ENCODE data around the gene BBX.
A peak's percentile ranks its signal among the peaks of the same experiment; 100 is the strongest.

The BBX gene

GRCh38 chr3:107629566-107629965 lies 106.8 kb downstream of the BBX start:
- Histone ChIP-seq H3K36me3 (ENCODE audit: control insufficient read depth, insufficient read depth, low read length) (no peaks in the 10 kb centered on the region), H3K9ac (ENCODE audit: low read depth, low read length) (no peak overlapping the region), H3K4me3 (ENCODE audit: low read depth, low read length) (no peak overlapping the region), H3K27me3 (ENCODE audit: control insufficient read depth, insufficient read depth, low read length) (no peaks in the 10 kb centered on the region), H3K9me3 (ENCODE audit: control insufficient read depth, insufficient read depth, low read length) (no peaks in the 10 kb centered on the region), H3K4me1 (ENCODE audit: control insufficient read depth, insufficient read depth, low read length) (peaks cover 14% of the 10 kb centered on the region), H3K27ac (ENCODE audit: low read depth, low read length) (no peak overlapping the region)

GRCh38 chr3:107630779-107631178 lies 108.0 kb downstream of the BBX start:
- Histone ChIP-seq H3K9ac (ENCODE audit: low read depth, low read length) (no peak overlapping the region), H3K36me3 (ENCODE audit: control insufficient read depth, insufficient read depth, low read length) (no peaks in the 10 kb centered on the region), H3K4me1 (ENCODE audit: control insufficient read depth, insufficient read depth, low read length) (peaks cover 14% of the 10 kb centered on the region), H3K9me3 (ENCODE audit: control insufficient read depth, insufficient read depth, low read length) (no peaks in the 10 kb centered on the region), H3K27me3 (ENCODE audit: control insufficient read depth, insufficient read depth, low read length) (no peaks in the 10 kb centered on the region), H3K27ac (ENCODE audit: low read depth, low read length) (no peak overlapping the region), H3K4me3 (ENCODE audit: low read depth, low read length) (no peak overlapping the region)

- no peak overlapping the region for H3K4me3 ChIP-seq (ENCODE audit: low read depth, low read length)
- no peak overlapping the region for H3K27ac ChIP-seq (ENCODE audit: low read depth, low read length)
- H3K4me1 ChIP-seq (ENCODE audit: control insufficient read depth, insufficient read depth, low read length), result peaks cover 14% of the 10 kb centered on the region
- no peaks in the 10 kb centered on the region for H3K36me3 ChIP-seq (ENCODE audit: control insufficient read depth, insufficient read depth, low read length)
- no peaks in the 10 kb centered on the region for H3K9me3 ChIP-seq (ENCODE audit: control insufficient read depth, insufficient read depth, low read length)
- no peak overlapping the region for H3K9ac ChIP-seq (ENCODE audit: low read depth, low read length)
- H3K27me3 ChIP-seq (ENCODE audit: control insufficient read depth, insufficient read depth, low read length), result no peaks in the 10 kb centered on the region
These were observed 109.8 kb downstream of the BBX start for GRCh38 chr3:107632576-107632975.

GRCh38 chr3:107633327-107634098 lies 110.8 kb downstream of the BBX start:
- Histone ChIP-seq H3K36me3 (ENCODE audit: control insufficient read depth, insufficient read depth, low read length) (no peaks in the 10 kb centered on the region), H3K4me3 (ENCODE audit: low read depth, low read length) (no peak overlapping the region), H3K9ac (ENCODE audit: low read depth, low read length) (no peak overlapping the region), H3K27me3 (ENCODE audit: control insufficient read depth, insufficient read depth, low read length) (no peaks in the 10 kb centered on the region), H3K27ac (ENCODE audit: low read depth, low read length) (no peak overlapping the region), H3K4me1 (ENCODE audit: control insufficient read depth, insufficient read depth, low read length) (peaks cover 13% of the 10 kb centered on the region), H3K9me3 (ENCODE audit: control insufficient read depth, insufficient read depth, low read length) (no peaks in the 10 kb centered on the region)

DNA sequence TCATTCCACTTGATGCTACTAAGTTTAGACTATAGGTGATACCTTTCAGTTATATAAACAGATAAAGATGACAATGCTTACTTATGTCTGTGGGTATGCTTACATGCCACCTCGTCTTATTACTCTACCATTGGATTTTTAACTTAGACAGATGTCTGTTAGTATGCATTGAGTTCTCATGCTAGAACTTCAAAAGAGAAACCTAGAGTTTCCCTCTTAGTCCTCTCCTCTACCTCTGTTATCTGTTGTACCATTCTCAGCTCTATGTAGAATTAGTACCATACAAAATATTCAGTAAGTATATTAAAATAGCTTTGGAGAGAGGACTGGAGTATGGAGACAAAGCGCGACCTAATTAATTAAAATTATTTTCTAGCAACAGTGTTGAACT lies 111.3 kb downstream of the BBX start:
- Histone ChIP-seq H3K27ac (ENCODE audit: low read depth, low read length) (no peak overlapping the region), H3K27me3 (ENCODE audit: control insufficient read depth, insufficient read depth, low read length) (no peaks in the 10 kb centered on the region), H3K4me3 (ENCODE audit: low read depth, low read length) (no peak overlapping the region), H3K9me3 (ENCODE audit: control insufficient read depth, insufficient read depth, low read length) (no peaks in the 10 kb centered on the region), H3K36me3 (ENCODE audit: control insufficient read depth, insufficient read depth, low read length) (no peaks in the 10 kb centered on the region), H3K9ac (ENCODE audit: low read depth, low read length) (no peak overlapping the region), H3K4me1 (ENCODE audit: control insufficient read depth, insufficient read depth, low read length) (peaks cover 7% of the 10 kb centered on the region)

GRCh38 chr3:107637416-107638183 lies 114.8 kb downstream of the BBX start:
- H3K27ac ChIP-seq (ENCODE audit: low read depth, low read length), result no peak overlapping the region
- no peak overlapping the region for H3K4me3 ChIP-seq (ENCODE audit: low read depth, low read length)
- H3K9ac ChIP-seq (ENCODE audit: low read depth, low read length), result no peak overlapping the region
- H3K36me3 ChIP-seq (ENCODE audit: control insufficient read depth, insufficient read depth, low read length), result no peaks in the 10 kb centered on the region
- peaks cover 16% of the 10 kb centered on the region for H3K4me1 ChIP-seq (ENCODE audit: control insufficient read depth, insufficient read depth, low read length)
- H3K27me3 ChIP-seq (ENCODE audit: control insufficient read depth, insufficient read depth, low read length), result no peaks in the 10 kb centered on the region
- no peaks in the 10 kb centered on the region for H3K9me3 ChIP-seq (ENCODE audit: control insufficient read depth, insufficient read depth, low read length)

- no peak overlapping the region for H3K9ac ChIP-seq (ENCODE audit: low read depth, low read length)
- H3K27me3 ChIP-seq (ENCODE audit: control insufficient read depth, insufficient read depth, low read length), result no peaks in the 10 kb centered on the region
- no peaks in the 10 kb centered on the region for H3K9me3 ChIP-seq (ENCODE audit: control insufficient read depth, insufficient read depth, low read length)
- H3K27ac ChIP-seq (ENCODE audit: low read depth, low read length), result peak overlapping the region; percentile 74
- peaks cover 27% of the 10 kb centered on the region for H3K4me1 ChIP-seq (ENCODE audit: control insufficient read depth, insufficient read depth, low read length)
- no peaks in the 10 kb centered on the region; the same call in 1 of the 2 replicates for H3K36me3 ChIP-seq (ENCODE audit: control insufficient read depth, insufficient read depth, low read length)
- H3K4me3 ChIP-seq (ENCODE audit: low read depth, low read length), result no peak overlapping the region
These were observed 119.0 kb downstream of the BBX start for GRCh38 chr3:107641572-107642307.

DNA sequence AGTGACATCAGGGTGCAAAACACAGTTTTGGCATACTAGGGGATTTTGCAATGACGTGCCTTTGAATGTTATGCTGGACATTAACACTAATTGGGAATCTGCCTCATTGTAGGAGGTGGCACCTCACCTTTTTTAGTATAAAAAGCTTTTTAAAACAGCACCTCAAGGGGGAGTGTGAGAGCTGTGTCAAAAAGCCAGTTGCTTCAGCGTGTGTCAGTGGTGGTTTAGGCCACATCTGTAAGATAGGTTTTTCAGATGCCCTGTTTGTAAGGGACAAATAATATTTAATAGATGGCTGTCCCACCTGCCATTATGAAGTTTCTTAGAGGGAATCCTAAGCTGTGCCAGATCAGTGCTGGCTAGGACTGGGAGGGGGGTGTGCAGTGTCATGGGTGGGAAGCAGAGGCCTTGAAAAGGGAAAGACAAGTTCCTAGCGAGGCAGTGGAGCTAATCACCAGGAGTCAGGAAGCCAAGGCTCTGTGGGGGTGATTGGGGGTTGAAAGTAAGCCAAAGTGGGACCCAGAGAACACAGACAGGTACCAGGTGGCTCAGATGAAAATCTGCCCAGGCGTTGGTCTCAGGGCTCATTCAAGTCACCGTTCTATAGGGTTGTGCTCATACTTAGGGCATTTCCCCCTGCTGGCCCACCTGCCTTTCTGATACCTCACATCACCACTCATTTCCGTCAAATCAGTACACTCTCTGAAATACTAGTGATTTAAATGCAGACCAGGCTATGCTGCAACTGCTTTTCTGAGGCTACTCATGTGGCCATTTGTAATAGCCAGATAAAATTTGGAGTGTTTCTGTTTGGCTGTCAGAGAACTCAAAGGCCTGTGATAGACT lies 120.5 kb downstream of the BBX start:
- Histone ChIP-seq H3K9ac (ENCODE audit: low read depth, low read length) (no peak overlapping the region), H3K4me3 (ENCODE audit: low read depth, low read length) (no peak overlapping the region), H3K9me3 (ENCODE audit: control insufficient read depth, insufficient read depth, low read length) (no peaks in the 10 kb centered on the region), H3K27ac (ENCODE audit: low read depth, low read length) (no peak overlapping the region), H3K4me1 (ENCODE audit: control insufficient read depth, insufficient read depth, low read length) (peaks cover 27% of the 10 kb centered on the region), H3K36me3 (ENCODE audit: control insufficient read depth, insufficient read depth, low read length) (no peaks in the 10 kb centered on the region; the same call in 1 of the 2 replicates), H3K27me3 (ENCODE audit: control insufficient read depth, insufficient read depth, low read length) (no peaks in the 10 kb centered on the region)

DNA sequence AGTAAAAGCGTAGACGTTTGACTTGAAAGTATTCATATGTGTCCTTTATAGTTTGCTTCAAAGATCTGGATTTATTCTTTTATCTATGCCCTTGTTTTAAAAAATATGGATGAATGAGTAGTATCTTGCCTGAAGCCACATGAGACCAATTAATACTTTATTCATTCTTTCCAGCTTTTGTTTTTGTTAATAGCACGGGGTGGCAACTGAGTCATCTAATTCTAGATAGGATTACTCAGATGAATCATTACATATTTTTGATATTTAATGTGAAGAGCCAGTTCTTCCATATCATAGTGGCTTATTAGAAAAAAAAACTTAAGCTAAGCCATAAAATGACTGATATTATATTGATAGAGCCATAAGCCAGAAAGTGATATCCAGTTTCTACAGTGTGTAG lies 121.9 kb downstream of the BBX start:
- no peak overlapping the region for H3K27ac ChIP-seq (ENCODE audit: low read depth, low read length)
- peaks cover 27% of the 10 kb centered on the region for H3K4me1 ChIP-seq (ENCODE audit: control insufficient read depth, insufficient read depth, low read length)
- no peaks in the 10 kb centered on the region for H3K27me3 ChIP-seq (ENCODE audit: control insufficient read depth, insufficient read depth, low read length)
- no peak overlapping the region for H3K4me3 ChIP-seq (ENCODE audit: low read depth, low read length)
- H3K36me3 ChIP-seq (ENCODE audit: control insufficient read depth, insufficient read depth, low read length), result no peaks in the 10 kb centered on the region; the same call in none of the 2 replicates
- H3K9me3 ChIP-seq (ENCODE audit: control insufficient read depth, insufficient read depth, low read length), result peaks cover 3% of the 10 kb centered on the region; the same call in 1 of the 2 replicates
- no peak overlapping the region for H3K9ac ChIP-seq (ENCODE audit: low read depth, low read length)

GRCh38 chr3:107650788-107651187 lies 128.0 kb downstream of the BBX start:
- H3K27me3 ChIP-seq (ENCODE audit: control insufficient read depth, insufficient read depth, low read length), result no peaks in the 10 kb centered on the region
- no peak overlapping the region for H3K27ac ChIP-seq (ENCODE audit: low read depth, low read length)
- no peaks in the 10 kb centered on the region; the same call in 1 of the 2 replicates for H3K4me1 ChIP-seq (ENCODE audit: control insufficient read depth, insufficient read depth, low read length)
- H3K4me3 ChIP-seq (ENCODE audit: low read depth, low read length), result no peak overlapping the region
- peaks cover 4% of the 10 kb centered on the region; the same call in 1 of the 2 replicates for H3K9me3 ChIP-seq (ENCODE audit: control insufficient read depth, insufficient read depth, low read length)
- no peak overlapping the region for H3K9ac ChIP-seq (ENCODE audit: low read depth, low read length)
- H3K36me3 ChIP-seq (ENCODE audit: control insufficient read depth, insufficient read depth, low read length), result no peaks in the 10 kb centered on the region; the same call in none of the 2 replicates

Measured in HUES48 (cell line).